Smooth muscle cell (in vitro differentiated cells): ENCODE measurements around the gene KANK2. TPM values are rescaled to one million over a fixed set of nuclear protein-coding genes. Genes with fewer than 3 reads are reported as not detected.
A peak's percentile ranks its signal among the peaks of the same experiment; 100 is the strongest.
"Not testable (repeated sequence)": the region's sequence is repeated elsewhere in the genome, so short reads cannot be mapped to it uniquely, and the experiment has no call there.

Experiments used
- DNase-seq: peaks from one replicate; lab custom pipeline; 2025; ENCODE audit not compliant: unreplicated experiment; lab: John Stamatoyannopoulos, UW
- H2AFZ ChIP-seq: fragments of 200-600 bp; sonication (generic); 2 replicates; pipeline ENCODE4 v1.6.0; 2016; ENCODE audit warnings: antibody characterized with exemption, low read depth, mild to moderate bottlenecking
- H3F3A ChIP-seq: fragments of 200-600 bp; sonication (generic); 2 replicates; pipeline ENCODE4 v1.6.0; 2017; ENCODE audit warnings: antibody characterized with exemption, low read depth
- H3K27ac ChIP-seq: fragments of 200-600 bp; sonication (generic); 2 replicates; pipeline ENCODE4 v1.5.1; 2016; ENCODE audit warnings: low read depth, mild to moderate bottlenecking
- H3K27me3 ChIP-seq: fragments of 200-600 bp; sonication (generic); 2 replicates; pipeline ENCODE4 v1.6.1; 2016; ENCODE audit warnings: low read depth, mild to moderate bottlenecking
- H3K36me3 ChIP-seq: fragments of 200-600 bp; sonication (generic); 2 replicates; pipeline ENCODE4 v1.5.1; 2016; ENCODE audit warnings: low read depth
- H3K4me1 ChIP-seq: fragments of 200-600 bp; sonication (generic); 2 replicates; pipeline ENCODE4 v1.5.1; 2016; ENCODE audit warnings: low read depth
- H3K4me2 ChIP-seq: fragments of 200-600 bp; sonication (generic); 2 replicates; pipeline ENCODE4 v1.6.0; 2016; ENCODE audit warnings: mild to moderate bottlenecking
- H3K4me3 ChIP-seq: fragments of 200-600 bp; sonication (generic); 2 replicates; pipeline ENCODE4 v1.5.1; 2016; ENCODE audit warnings: mild to moderate bottlenecking
- H3K79me2 ChIP-seq: fragments of 200-600 bp; sonication (generic); 2 replicates; pipeline ENCODE4 v1.6.0; 2016; ENCODE audit warnings: low read depth, mild to moderate bottlenecking
- H3K9ac ChIP-seq: fragments of 200-600 bp; sonication (generic); 2 replicates; pipeline ENCODE4 v1.6.0; 2016; ENCODE audit warnings: low read depth
- H3K9me3 ChIP-seq: fragments of 200-600 bp; sonication (generic); replicated peaks from 2 replicates; pipeline ENCODE4 v1.5.1; 2016; ENCODE audit warnings: low read depth
- H4K20me1 ChIP-seq: fragments of 200-600 bp; sonication (generic); 2 replicates; pipeline ENCODE4 v1.6.0; 2016; ENCODE audit warnings: low read depth
- WGBS: methylation state at CpG from one replicate; pipeline ENCODE4 v1.1.7; 2016; ENCODE audit warnings: low lambda C conversion rate; 5-methylcytosine and 5-hydroxymethylcytosine counted together
- polyA plus RNA-seq: library from polyadenylated mRNA; unstranded; fragments of >200 nt; fragmentation: Nextera tagmentation; extraction: Ambion mirVana; gene quantifications from 2 replicates; pipeline ENCODE4 v1.2.1, GENCODE V29; 2016
- total RNA-seq: library from RNA; depleted of rRNA; stranded (reverse); fragments of >200 nt; gene quantifications from 2 replicates; pipeline ENCODE4 v1.2.3, GENCODE V29; 2014
- TF ChIP-seq, protein P1 (sequence below): fragments of 200-600 bp; sonication (generic); IDR thresholded peaks from 2 replicates; pipeline ENCODE4 v1.5.1; 2017; ENCODE audit warnings: borderline replicate concordance, mild to moderate bottlenecking, antibody characterized with exemption; ENCODE audit not compliant: insufficient read depth, poor library complexity, severe bottlenecking

Gene KANK2
- total and polyA plus RNA-seq, 2 experiments from 2014 or later, result 28.1 to 32.0 TPM

DNA sequence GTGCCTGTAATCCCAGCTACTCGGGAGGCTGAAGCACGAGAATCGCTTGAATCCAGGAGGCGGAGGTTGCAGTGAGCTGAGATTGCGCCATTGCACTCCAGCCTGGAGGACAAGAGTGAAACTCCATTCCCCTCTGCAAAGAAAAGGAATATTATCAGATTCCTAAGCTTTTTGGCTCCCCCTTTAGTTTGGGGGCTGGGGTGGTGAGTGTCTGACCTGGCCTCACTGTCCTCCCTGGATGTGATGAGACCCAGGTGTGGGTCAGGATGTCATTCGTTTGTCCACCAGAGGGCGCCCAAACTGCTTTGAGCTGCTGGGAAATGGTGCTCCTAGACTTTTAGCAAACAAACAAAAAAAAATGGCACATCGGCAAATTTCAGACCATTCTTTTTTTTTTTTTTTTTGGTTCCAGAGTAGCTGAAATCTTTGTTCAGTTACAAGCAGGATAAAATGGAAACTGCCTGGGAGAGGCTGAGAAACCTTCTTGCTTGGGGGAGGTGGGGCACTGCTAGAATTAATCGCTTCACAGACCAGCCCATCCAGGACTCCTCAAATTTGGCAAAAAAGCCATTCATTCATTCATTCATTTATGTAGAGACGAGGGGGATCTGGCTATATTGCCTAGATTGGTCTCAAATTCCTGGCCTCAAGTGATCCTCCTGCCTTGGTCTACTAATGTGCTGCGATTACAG is 71.2 kb downstream of the KANK2 start:
- H3K9ac ChIP-seq, result no peak overlapping the region
- H3F3A ChIP-seq, result peaks cover 53% of the 10 kb centered on the region
- H2AFZ ChIP-seq, result no peak overlapping the region
- no peak overlapping the region for H3K27ac ChIP-seq
- TF ChIP-seq, protein P1, sequence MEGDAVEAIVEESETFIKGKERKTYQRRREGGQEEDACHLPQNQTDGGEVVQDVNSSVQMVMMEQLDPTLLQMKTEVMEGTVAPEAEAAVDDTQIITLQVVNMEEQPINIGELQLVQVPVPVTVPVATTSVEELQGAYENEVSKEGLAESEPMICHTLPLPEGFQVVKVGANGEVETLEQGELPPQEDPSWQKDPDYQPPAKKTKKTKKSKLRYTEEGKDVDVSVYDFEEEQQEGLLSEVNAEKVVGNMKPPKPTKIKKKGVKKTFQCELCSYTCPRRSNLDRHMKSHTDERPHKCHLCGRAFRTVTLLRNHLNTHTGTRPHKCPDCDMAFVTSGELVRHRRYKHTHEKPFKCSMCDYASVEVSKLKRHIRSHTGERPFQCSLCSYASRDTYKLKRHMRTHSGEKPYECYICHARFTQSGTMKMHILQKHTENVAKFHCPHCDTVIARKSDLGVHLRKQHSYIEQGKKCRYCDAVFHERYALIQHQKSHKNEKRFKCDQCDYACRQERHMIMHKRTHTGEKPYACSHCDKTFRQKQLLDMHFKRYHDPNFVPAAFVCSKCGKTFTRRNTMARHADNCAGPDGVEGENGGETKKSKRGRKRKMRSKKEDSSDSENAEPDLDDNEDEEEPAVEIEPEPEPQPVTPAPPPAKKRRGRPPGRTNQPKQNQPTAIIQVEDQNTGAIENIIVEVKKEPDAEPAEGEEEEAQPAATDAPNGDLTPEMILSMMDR, result peak; percentile 76
- H4K20me1 ChIP-seq, result peaks cover 98% of the 10 kb centered on the region
- DNase-seq, result peak; percentile 16
- no peak overlapping the region for H3K4me2 ChIP-seq
- no peaks in the 10 kb centered on the region for H3K9me3 ChIP-seq
- H3K79me2 ChIP-seq, result peaks cover 6% of the 10 kb centered on the region
- 77% methylated on average over 11 of the region's 11 CpGs for WGBS
- peaks cover 36% of the 10 kb centered on the region for H3K36me3 ChIP-seq
- no peaks in the 10 kb centered on the region for H3K4me1 ChIP-seq
- no peak overlapping the region for H3K4me3 ChIP-seq
- H3K27me3 ChIP-seq, result no peaks in the 10 kb centered on the region

DNA sequence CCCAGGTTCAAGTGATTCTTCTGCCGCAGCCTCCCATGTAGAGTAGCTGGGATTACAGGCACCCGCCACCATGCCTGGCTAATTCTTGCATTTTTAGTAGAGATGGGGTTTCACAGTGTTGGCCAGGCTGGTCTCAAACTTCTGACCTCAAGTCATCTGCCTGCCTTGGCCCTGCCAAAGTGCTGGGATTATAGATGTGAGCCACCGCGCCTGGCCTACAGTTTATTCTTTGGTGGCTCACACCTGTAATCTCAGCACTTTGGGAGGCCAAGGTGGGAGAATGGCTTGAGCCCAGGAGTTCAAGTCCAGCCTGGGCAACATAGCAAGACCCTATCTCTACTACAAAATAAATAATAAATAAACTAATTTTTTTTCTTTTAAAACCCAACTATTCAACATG is 73.2 kb downstream of the KANK2 start:
- not testable (repeated sequence) for H3K9me3 ChIP-seq, H3K4me2 ChIP-seq, H3K4me1 ChIP-seq, H2AFZ ChIP-seq, H3K4me3 ChIP-seq, H3K9ac ChIP-seq, DNase-seq, H3K27me3 ChIP-seq, H3K27ac ChIP-seq, H3K79me2 ChIP-seq
- Histone ChIP-seq H4K20me1 (peaks cover 98% of the 10 kb centered on the region), H3F3A (peaks cover 48% of the 10 kb centered on the region), H3K36me3 (peaks cover 39% of the 10 kb centered on the region)
- 84% methylated on average over 4 of the region's 4 CpGs for WGBS

DNA sequence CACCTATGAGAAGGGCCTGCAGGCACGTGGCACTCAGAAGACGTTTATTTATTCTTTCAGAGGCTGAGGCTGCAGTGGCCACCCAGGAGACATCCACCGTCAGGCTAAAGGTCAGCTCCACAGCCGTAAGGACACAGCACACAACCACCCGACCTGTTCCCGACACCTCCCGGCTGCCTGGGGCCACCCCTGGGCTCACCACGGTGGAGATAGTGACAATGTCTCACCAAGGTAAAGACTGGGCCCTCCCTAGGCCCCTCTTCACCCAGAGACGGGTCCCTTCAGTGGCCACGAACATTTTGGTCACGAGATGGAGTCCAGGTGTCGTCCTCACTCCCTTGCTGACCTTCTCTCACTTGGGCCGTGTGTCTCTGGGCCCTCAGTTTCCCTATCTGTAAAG is 74.2 kb downstream of the KANK2 start:
- Histone ChIP-seq H3K9me3 (no peaks in the 10 kb centered on the region), H3K27me3 (no peaks in the 10 kb centered on the region), H3K9ac (no peak overlapping the region), H3K4me1 (no peaks in the 10 kb centered on the region), H2AFZ (no peak overlapping the region), H3K4me3 (no peak overlapping the region), H3K79me2 (peaks cover 14% of the 10 kb centered on the region), H3K36me3 (peaks cover 38% of the 10 kb centered on the region), H3K4me2 (no peak overlapping the region), H4K20me1 (peaks cover 96% of the 10 kb centered on the region), H3F3A (peaks cover 37% of the 10 kb centered on the region), H3K27ac (no peak overlapping the region)
- no peak for DNase-seq
- WGBS, result 93% methylated on average over 13 of the region's 13 CpGs
- TF ChIP-seq, protein P1, result no peak

DNA sequence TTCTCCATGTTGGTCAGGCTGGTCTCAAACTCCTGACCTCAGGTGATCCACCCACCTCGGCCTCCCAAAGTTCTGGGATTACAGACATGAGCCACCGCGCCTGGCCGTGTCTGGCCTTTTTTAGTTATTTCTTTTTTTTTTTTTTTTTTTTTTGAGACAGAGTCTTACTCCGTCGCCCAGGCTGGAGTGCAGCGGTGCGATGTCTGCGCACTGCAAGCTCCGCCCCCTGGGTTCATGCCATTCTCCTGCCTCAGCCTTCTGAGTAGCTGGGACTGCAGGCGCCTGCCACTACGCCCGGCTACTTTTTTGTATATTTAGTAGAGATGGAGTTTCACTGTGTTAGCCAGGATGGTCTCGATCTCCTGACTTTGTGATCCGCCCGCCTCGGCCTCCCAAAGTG is 75.4 kb downstream of the KANK2 start:
- H3K9ac ChIP-seq, DNase-seq, H3K4me2 ChIP-seq, H3K9me3 ChIP-seq, H3K4me1 ChIP-seq, H3K4me3 ChIP-seq, H2AFZ ChIP-seq, H3K27ac ChIP-seq, H3K27me3 ChIP-seq: not testable (repeated sequence)
- H3K36me3 ChIP-seq, result peaks cover 34% of the 10 kb centered on the region
- over 99% methylated on average over 17 of the region's 17 CpGs for WGBS
- peaks cover 27% of the 10 kb centered on the region for H3F3A ChIP-seq
- peaks cover 96% of the 10 kb centered on the region for H4K20me1 ChIP-seq
- peaks cover 17% of the 10 kb centered on the region for H3K79me2 ChIP-seq
